ENCODE measurements around the gene LBP.
"Not testable (repeated sequence)": the region's sequence is repeated elsewhere in the genome, so short reads cannot be mapped to it uniquely, and the experiment has no call there.

Gene LBP

DNA sequence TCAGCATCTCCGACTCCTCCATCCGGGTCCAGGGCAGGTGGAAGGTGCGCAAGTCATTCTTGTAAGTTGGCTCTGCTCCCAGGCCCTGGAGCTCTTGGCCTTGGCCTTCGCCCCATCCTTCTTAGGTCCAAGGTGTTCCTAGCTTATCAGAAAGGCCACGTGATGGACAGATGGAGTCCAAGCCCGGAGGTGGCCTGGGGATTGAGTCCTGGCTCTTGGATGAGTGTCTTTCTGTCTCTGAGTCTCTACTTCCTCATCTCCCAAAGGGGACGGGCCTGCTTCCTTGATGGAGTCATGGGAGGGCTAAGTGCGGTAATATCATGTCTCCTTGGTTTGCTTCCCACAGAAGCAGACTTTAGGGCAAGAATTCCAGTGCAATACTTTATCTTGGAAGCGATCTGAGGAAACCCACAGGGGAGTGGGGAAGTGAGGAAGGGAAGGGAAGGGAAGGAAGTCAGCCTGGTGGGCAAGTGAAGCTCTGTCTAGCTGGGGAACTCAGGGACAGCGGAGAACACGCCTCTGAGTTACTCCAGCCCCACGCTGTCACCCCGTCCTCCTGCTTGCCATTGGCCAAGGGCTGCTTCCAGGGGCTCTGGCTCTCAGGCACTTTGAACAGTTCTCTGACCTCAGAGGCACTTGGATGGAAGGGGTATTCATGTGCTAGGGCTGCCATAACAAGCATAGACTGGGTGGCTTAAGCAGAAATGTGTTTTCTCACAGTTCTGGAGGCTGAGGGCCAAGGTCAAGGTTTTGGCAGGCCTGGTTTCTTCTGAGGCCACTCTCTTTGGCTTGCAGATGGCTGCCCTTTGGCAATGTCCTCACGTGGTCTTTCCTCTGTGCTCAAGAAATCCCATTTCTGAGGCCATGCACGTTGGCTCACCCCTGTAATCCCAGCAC lies 4.8 kb downstream of the LBP start:
- no peak for DNase-seq

GRCh38 chr20:38353316-38353715 lies 7.0 kb downstream of the LBP start:
- DNase-seq: no peak

DNA sequence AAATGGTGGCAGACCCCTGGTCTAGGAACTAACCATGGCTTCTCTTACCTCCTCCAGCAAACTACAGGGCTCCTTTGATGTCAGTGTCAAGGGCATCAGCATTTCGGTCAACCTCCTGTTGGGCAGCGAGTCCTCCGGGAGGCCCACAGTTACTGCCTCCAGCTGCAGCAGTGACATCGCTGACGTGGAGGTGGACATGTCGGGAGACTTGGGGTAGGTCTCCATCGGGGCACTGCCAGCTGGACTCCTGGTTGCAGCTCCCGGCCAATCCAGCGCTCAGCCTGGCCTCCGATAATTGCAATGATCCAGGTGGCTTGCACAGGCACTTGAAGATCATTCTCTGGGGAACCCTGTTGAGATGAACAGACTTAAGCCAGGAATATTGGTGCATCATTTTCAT lies 7.9 kb downstream of the LBP start:
- no peak for DNase-seq

DNA sequence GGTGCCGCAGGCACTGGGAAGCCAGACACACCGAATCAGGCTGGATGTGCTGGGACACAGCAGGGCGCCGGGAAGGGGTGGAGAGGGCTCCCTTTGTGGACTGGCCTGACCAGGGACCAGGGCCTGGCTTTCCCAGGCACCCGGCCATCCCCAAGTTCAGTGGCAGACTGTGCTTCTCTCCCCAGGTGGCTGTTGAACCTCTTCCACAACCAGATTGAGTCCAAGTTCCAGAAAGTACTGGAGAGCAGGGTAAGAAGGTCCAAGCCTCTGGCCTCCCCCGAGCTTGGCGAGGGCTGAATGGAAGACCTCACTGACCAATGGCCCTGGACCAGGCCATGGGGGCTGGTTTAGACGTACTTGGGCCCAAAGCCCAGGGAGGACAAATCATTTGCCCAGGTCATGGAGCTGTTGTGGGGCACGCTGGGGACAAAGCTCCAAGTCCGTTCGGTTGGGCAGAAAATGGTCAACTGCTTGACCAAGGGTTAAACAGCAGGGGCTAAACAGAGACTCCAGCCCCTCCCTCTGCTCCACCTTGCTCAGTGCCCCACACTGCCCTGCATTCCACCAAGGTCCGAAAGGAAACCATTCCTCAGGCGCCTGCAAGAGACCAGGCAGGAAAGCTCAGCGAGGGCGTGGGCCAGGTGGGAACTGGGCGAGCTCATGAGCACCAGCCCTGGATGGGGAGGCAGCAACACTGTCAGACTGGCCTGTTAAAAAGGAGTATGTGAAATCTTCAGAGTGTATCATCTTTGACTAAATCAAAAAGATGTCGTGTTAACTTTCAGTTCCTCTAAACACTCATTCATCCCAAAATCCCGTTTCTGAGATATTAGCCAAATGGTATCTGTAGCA lies 9.1 kb downstream of the LBP start:
- no peak for DNase-seq

- peak; percentile 97 for DNase-seq
Measured at GRCh38 chr20:38357653-38358207, 11.4 kb downstream of the LBP start.

DNA sequence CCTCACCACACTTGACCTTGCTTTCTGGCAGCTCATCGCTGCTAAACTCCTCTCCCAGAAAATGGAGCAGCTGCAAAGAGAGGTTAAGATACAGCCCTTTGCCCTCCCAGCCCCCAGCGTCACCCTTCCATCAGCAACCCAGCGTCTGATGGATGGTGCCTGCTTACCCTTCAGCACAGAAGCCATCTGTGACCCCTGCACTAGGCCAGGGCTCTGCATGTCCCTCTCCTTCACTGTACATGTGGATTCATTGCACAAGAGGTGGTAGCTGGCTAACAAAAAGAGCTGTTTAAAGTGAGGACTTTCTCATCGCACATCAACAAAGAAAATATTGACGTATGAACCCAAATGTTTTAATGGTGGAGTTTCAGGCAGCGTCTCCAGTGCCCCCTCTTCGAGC lies 12.3 kb downstream of the LBP start:
- no peak for DNase-seq

GRCh38 chr20:38363004-38363747 lies 16.9 kb downstream of the LBP start:
- no peak for DNase-seq

DNA sequence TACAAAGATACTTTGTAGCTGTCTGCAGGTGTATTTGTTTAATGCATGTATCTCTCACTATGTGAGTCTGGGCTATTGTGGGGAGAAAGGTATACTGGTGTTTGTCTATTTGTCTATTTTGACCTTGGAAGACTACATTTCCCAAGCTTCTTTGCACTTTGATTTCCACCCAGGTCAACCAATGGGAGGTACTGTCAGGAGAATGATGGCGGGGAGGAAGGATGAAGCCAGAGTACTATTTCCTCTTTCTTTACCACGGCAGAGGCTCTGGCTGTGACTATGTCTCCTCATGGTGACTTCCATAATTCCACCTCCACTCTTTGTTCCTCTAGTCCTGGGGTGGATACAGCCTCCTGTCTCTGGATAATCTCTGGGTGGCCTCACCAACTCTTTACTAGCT lies 23.1 kb downstream of the LBP start:
- peak; percentile 41 for DNase-seq

- DNase-seq: no peak
Measured at GRCh38 chr20:38372806-38373205, 26.5 kb downstream of the LBP start.

DNA sequence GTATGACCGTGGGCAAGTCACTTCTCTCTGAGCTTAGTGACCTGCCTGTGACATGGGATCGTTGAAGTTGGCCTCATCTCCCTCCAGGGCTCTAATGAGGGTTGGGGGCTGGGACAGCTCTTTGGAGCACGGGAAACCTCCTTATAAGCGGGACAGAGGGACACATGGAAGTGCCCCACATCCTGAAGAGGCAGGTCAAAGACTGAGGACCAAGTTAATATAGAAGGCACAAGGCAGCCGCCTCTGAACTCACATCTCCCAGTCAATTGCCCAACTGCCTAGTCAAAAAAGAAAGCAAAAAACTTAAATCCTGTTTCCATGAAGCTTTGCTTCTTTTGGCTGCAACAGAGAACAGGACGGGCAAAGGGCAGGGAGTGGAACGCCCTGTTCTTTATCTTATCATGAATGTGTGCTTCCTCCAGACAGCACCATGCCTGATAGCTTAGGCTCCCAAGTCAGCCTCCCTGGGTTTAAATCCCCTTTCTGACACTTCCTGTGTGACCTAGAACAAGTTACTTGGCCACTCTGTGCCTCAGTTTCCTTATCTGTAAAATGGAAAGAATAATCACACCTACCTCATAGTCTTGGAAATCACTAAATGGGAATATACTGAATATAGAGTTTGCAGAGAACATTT lies 27.1 kb downstream of the LBP start:
- peak; percentile 79 for DNase-seq

- no peak for DNase-seq
Measured at GRCh38 chr20:38373898-38374297, 27.6 kb downstream of the LBP start.

DNA sequence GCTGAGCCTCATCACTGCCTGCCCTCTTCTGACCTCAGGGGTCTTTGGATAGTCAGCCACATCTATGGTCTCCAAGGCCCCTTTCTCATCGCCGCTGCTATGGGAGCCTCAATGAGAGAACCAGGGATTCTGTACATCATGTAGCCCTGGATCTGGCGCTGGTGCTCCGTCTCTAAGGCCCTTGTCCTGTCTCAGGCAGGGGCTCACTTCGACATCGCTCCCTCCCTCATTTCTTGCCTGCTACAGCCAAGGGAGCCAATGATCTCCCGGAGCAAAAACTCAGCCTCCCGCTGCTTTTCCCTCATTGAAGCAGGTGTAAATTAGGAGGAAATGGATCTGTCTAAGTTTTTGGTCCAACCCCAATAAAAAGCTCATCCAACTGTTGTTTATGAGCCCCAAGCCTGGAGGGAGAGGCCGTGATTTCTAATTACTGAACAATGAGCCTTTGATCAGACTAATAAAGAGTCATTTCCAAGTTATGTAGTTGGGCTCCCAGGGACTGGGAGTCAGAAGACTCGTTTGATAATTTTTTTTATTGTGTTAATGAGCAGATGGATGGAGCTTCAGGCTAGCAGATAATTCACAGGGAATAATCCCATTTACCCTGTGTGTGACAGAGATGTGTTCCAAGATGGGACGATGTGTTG lies 30.9 kb downstream of the LBP start:
- no peak for DNase-seq

GRCh38 chr20:38377838-38378237 lies 31.6 kb downstream of the LBP start:
- not testable (repeated sequence) for DNase-seq

DNA sequence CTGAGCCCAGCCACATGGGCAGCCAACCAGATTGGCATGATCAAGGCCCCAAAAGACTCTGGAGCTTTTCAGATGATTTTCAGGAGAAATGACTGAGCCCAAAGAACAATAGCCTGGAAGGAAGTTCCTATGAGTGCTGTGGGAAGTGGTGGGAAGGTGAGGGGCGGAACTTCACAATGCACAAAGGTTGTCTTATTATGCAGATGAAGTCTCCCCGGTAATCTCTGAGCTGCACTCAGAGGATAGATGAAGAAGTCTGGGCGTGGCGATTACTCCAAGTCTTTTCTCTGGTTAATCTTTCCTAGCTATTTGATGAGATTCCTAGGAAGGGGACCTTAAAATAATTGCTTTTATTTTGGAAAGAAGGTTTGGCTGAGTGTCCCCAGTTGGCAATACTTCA lies 36.9 kb downstream of the LBP start:
- no peak for DNase-seq

- no peak for DNase-seq
Measured at GRCh38 chr20:38386004-38386403, 39.7 kb downstream of the LBP start.

DNA sequence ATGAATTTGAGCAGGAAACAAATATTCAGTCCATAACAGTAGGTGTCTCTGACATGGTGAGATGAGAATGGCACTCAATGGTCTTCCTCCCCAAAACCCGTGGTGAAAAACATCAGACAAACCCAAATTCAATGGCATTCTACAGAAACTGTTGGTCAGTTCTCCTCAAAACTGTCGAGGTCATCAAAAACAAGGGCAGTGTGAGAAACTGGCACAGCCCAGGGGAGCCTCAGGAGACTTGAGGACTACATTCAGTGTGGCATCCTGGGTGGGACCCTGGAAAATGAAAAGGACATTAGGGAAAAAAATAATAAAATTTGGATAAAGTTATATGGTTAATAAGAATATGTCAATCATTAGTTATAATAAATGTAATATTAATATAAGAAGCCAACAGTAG lies 40.6 kb downstream of the LBP start:
- DNase-seq: no peak

GRCh38 chr20:38387953-38388352 lies 41.7 kb downstream of the LBP start:
- DNase-seq: peak; percentile 9

- DNase-seq: no peak
Measured at GRCh38 chr20:38392356-38392755, 46.1 kb downstream of the LBP start.

DNA sequence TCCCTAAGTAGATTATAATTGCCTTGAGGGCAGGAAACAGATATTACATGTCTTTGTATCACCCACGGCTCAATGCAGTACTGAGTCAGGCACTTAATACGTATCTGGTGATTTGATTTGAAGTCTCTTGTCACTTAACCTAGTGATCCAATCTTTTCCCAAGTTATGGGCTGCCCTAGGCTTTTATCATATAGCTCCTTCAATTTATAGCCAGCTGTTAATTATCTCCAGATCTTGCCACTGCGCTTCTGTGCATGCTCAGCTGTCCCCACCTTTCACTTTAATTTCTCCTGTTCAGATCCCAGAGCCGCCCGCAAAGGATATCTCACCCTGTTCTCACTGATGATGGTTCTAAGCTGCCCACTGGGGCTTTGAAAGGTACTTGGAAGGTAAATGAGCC lies 47.0 kb downstream of the LBP start:
- DNase-seq: no peak

GRCh38 chr20:38395165-38395564 lies 48.9 kb downstream of the LBP start:
- no peak for DNase-seq

- DNase-seq: not testable (repeated sequence)
Measured at GRCh38 chr20:38395751-38396395, 49.6 kb downstream of the LBP start.
